SK-N-SH (cell line): ENCODE results near the gene VSTM1. TPM values are rescaled to one million over a fixed set of nuclear protein-coding genes. Genes with fewer than 3 reads are reported as not detected.

Experiments used
- CTCF ChIA-PET: fragments of 300-600, 350-600 bp; formaldehyde crosslinking; extraction: SDS; loops from one replicate; lab custom pipeline; 2021; lab: Yijun Ruan, JAX
- POLR2A ChIA-PET: fragments of 350-600 bp; sonication (Branson Sonifier 250); formaldehyde crosslinking; extraction: SDS; loops from one replicate; lab custom pipeline; 2020; ENCODE audit warnings: antibody characterized with exemption, inconsistent platforms; lab: Yijun Ruan, JAX
- DNase-seq: peaks from one replicate; pipeline ENCODE4 v3.0.0; 2012
- H2AFZ ChIP-seq: fragments of 200-600 bp; sonication (generic); 2 replicates; pipeline ENCODE4 v1.8.1; 2016; ENCODE audit warnings: antibody characterized with exemption, mild to moderate bottlenecking, low read depth
- H3F3A ChIP-seq: fragments of 200-600 bp; sonication (generic); replicated peaks from 2 replicates; pipeline ENCODE3; 2016; ENCODE audit warnings: antibody characterized with exemption, mild to moderate bottlenecking; ENCODE audit not compliant: insufficient read depth
- H3K27ac ChIP-seq, 2 experiments: fragments of 200-500 bp in 1 of 2; fragments of 200-600 bp in 1 of 2; sonication (Bioruptor generic) in 1 of 2; sonication (generic), shearing (Covaris generic) in 1 of 2; 2 replicates each; pipeline versions ENCODE4 v1.5.1 to v1.6.1; 2014 to 2016; ENCODE audit warnings: low read depth in 2 of 2, inconsistent platforms in 1 of 2, low read length in 1 of 2, mild to moderate bottlenecking in 1 of 2, mixed read lengths in 1 of 2
- H3K27me3 ChIP-seq: fragments of 200-600 bp; sonication (generic), shearing (Covaris generic); 2 replicates; pipeline ENCODE4 v1.6.1; 2016; ENCODE audit warnings: mixed run types; ENCODE audit not compliant: insufficient read depth
- H3K36me3 ChIP-seq, 2 experiments: fragments of 200-500 bp in 1 of 2; fragments of 200-600 bp in 1 of 2; sonication (Bioruptor generic) in 1 of 2; sonication (generic) in 1 of 2; replicated peaks in 1 of 2; 2 replicates each; pipeline versions ENCODE3 to v1.5.1; 2014 to 2016; ENCODE audit warnings: low read length in 1 of 2, mild to moderate bottlenecking in 1 of 2; ENCODE audit not compliant: insufficient read depth in 2 of 2, control insufficient read depth in 1 of 2
- H3K4me1 ChIP-seq, 2 experiments: fragments of 200-500 bp in 1 of 2; fragments of 200-600 bp in 1 of 2; sonication (Bioruptor generic) in 1 of 2; sonication (generic), shearing (Covaris generic) in 1 of 2; 2 replicates each; pipeline versions ENCODE4 v1.5.1 to v1.6.1; 2014 to 2016; ENCODE audit warnings: low read depth in 1 of 2, low read length in 1 of 2, mixed run types in 1 of 2; ENCODE audit not compliant: insufficient read depth in 2 of 2, control insufficient read depth in 1 of 2
- H3K4me2 ChIP-seq: fragments of 200-600 bp; sonication (generic), shearing (Covaris generic); 2 replicates; pipeline ENCODE4 v1.6.1; 2017; ENCODE audit warnings: mixed run types
- H3K4me3 ChIP-seq, 2 experiments: fragments of 200-500 bp in 1 of 2; fragments of 200-600 bp in 1 of 2; sonication (Bioruptor generic) in 1 of 2; sonication (generic), shearing (Covaris generic) in 1 of 2; 2 replicates each; pipeline versions ENCODE4 v1.5.1 to v1.8.1; 2014 to 2016; ENCODE audit warnings: low read depth in 2 of 2, inconsistent platforms in 1 of 2, low read length in 1 of 2, mild to moderate bottlenecking in 1 of 2, mixed read lengths in 1 of 2, moderate library complexity in 1 of 2
- H3K79me2 ChIP-seq: fragments of 200-600 bp; sonication (generic); 2 replicates; pipeline ENCODE4 v1.8.1; 2017; ENCODE audit warnings: mild to moderate bottlenecking; ENCODE audit not compliant: insufficient read depth
- H3K9ac ChIP-seq: fragments of 200-600 bp; sonication (generic); 2 replicates; pipeline ENCODE4 v1.6.1; 2017; ENCODE audit warnings: mixed run types
- H3K9me2 ChIP-seq: fragments of 200-600 bp; sonication (generic); 2 replicates; pipeline ENCODE4 v1.6.1; 2017; ENCODE audit warnings: mixed run types
- H3K9me3 ChIP-seq: fragments of 200-600 bp; sonication (generic); 2 replicates; pipeline ENCODE4 v1.6.1; 2017; ENCODE audit warnings: mixed run types, mild to moderate bottlenecking, moderate library complexity
- H4K20me1 ChIP-seq: fragments of 200-600 bp; sonication (generic); 2 replicates; pipeline ENCODE4 v1.6.1; 2017; ENCODE audit warnings: mild to moderate bottlenecking, mixed run types; ENCODE audit not compliant: insufficient read depth
- CHD2 ChIP-seq: fragments of 150-350 bp; IDR thresholded peaks from 2 replicates; pipeline ENCODE4 v1.6.1; 2018; ENCODE audit warnings: low read length; ENCODE audit not compliant: partially characterized antibody
- CTCF ChIP-seq: fragments of 200-600 bp; sonication (generic); IDR thresholded peaks from 2 replicates; pipeline ENCODE4 v1.6.1; 2017; ENCODE audit warnings: antibody characterized with exemption, mild to moderate bottlenecking, moderate library complexity
- EP300 ChIP-seq, 2 experiments: IDR thresholded peaks; 2 replicates each; pipeline versions ENCODE4 v1.4.0 to v1.6.1; 2012; ENCODE audit warnings: borderline replicate concordance in 1 of 2, low read depth in 1 of 2, low read length in 1 of 2
- EZH2phosphoT487 ChIP-seq: fragments of 200-600 bp; sonication (generic); IDR thresholded peaks from 2 replicates; pipeline ENCODE4 v1.6.1; 2017; ENCODE audit warnings: low read depth, mixed run types, mild to moderate bottlenecking, antibody characterized with exemption, moderate library complexity, borderline replicate concordance
- FOXJ3 ChIP-seq: sonication (generic); formaldehyde crosslinking; IDR thresholded peaks from 2 replicates; pipeline ENCODE4 v1.5.1; 2020; ENCODE audit warnings: mild to moderate bottlenecking, missing genetic modification reagents
- GABPA ChIP-seq: IDR thresholded peaks from 2 replicates; pipeline ENCODE4 v1.4.0; 2012; ENCODE audit warnings: low read depth, mild to moderate bottlenecking
- MEF2A ChIP-seq: IDR thresholded peaks from 2 replicates; pipeline ENCODE4 v1.4.0; 2012; ENCODE audit warnings: low read depth, borderline replicate concordance
- MXI1 ChIP-seq: IDR thresholded peaks from 2 replicates; pipeline ENCODE4 v1.6.1; 2012; ENCODE audit warnings: mild to moderate bottlenecking, low read depth, low read length, improper control_type of control experiment
- NRF1 ChIP-seq: IDR thresholded peaks from 2 replicates; pipeline ENCODE4 v1.6.1; 2012; ENCODE audit warnings: low read depth, mild to moderate bottlenecking, low read length
- POLR2AphosphoS5 ChIP-seq: IDR thresholded peaks from 2 replicates; pipeline ENCODE4 v1.6.1; 2012; ENCODE audit warnings: low read depth, low read length
- RFX5 ChIP-seq: IDR thresholded peaks from 2 replicates; pipeline ENCODE4 v1.6.1; 2012; ENCODE audit warnings: mild to moderate bottlenecking, improper control_type of control experiment, low read length
- RXRA ChIP-seq: IDR thresholded peaks from 2 replicates; pipeline ENCODE4 v1.4.0; 2012; ENCODE audit warnings: low read depth, mild to moderate bottlenecking, borderline replicate concordance
- SIN3A ChIP-seq: IDR thresholded peaks from 2 replicates; pipeline ENCODE4 v1.6.1; 2012; ENCODE audit warnings: low read depth, mild to moderate bottlenecking, low read length, moderate library complexity, borderline replicate concordance
- TAF1 ChIP-seq: IDR thresholded peaks from 2 replicates; pipeline ENCODE4 v1.6.1; 2012; ENCODE audit warnings: low read depth, mild to moderate bottlenecking, low read length, moderate library complexity, borderline replicate concordance
- USF2 ChIP-seq: fragments of 150-350 bp; IDR thresholded peaks from 2 replicates; pipeline ENCODE4 v1.6.1; 2017; ENCODE audit warnings: antibody characterized with exemption, low read length, low read depth, borderline replicate concordance
- WGBS: methylation state at CpG from one replicate; pipeline ENCODE4 v1.1.6; 2017; ENCODE audit warnings: low lambda C conversion rate; 5-methylcytosine and 5-hydroxymethylcytosine counted together
- polyA plus RNA-seq, 3 experiments: library from polyadenylated mRNA; depleted of rRNA; stranded (reverse); fragments of >200 nt; gene quantifications; 2 replicates each; pipeline ENCODE4 v1.2.3, GENCODE V29; 2012
- TF ChIP-seq, protein P1 (sequence below): IDR thresholded peaks from 2 replicates; pipeline ENCODE4 v1.4.0; 2012; ENCODE audit warnings: low read depth

The VSTM1 gene
- polyA plus RNA-seq, 1 of the 3 experiments (the other 2 are of a cell fraction), result 0.10 TPM

DNA sequence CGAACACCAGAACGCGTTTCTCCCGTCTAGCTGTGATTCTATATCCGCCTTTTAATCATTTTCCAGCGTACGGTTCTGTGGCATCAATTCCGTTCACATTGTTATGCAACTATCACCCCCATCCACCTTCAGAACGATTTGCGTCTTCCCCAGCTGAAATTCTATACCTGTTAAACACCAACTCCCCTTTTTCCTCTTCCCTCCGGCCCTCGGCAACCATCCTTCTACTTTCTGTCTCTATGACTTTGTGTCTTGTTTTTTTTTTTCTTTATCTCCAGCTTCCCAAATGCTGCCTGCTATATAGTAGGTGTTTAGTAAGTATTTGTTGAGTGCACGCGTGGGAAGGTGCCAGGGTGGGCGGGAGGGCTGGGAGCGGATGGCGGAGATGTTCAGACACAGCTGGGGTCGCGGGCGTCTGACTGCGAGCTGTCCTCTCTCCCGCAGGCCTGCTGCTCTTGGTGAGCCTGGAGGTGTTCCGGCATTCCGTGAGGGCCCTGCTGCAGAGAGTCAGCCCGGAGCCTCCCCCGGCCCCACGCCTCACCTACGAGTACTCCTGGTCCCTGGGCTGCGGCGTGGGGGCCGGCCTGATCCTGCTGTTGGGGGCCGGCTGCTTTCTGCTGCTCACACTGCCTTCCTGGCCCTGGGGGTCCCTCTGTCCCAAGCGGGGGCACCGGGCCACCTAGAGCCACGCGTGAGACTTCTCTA is 52.0 kb downstream of the VSTM1 start:
- POLR2A ChIA-PET, result interaction anchor here (0.6 kb wide), 1 partner anchor 427 kb away, joined by 4 read pairs; no protein-coding TSS in a partner anchor
- Histone ChIP-seq H3K4me3 (no peak overlapping the region), H3K9me2 (no peaks in the 10 kb centered on the region), H3K9me3 (no peaks in the 10 kb centered on the region), H3K79me2 (no peaks in the 10 kb centered on the region), H3K4me1 (no peaks in the 10 kb centered on the region), H3K27me3 (no peaks in the 10 kb centered on the region), H2AFZ (peak overlapping the region; percentile 70; the same call in 1 of the 2 replicates), H4K20me1 (no peaks in the 10 kb centered on the region), H3K36me3 (no peaks in the 10 kb centered on the region), H3K4me2 (no peak overlapping the region), H3K27ac (no peak overlapping the region), H3K9ac (no peak overlapping the region), H3F3A (peaks cover 27% of the 10 kb centered on the region)
- no peak for DNase-seq
- CTCF ChIA-PET, result interaction anchor here (1.0 to 1.6 kb wide), 4 partner anchors 99 to 219 kb away, joined by 3 to 4 read pairs (median 3); no protein-coding TSS in a partner anchor
- WGBS, result 41% methylated on average over 28 of the region's 36 CpGs
- TF ChIP-seq EZH2phosphoT487, result no peak
- TF ChIP-seq MEF2A, result no peak
- TF ChIP-seq CTCF, result no peak
- no peak for TF ChIP-seq MXI1
- no peak for TF ChIP-seq USF2
- TF ChIP-seq EP300 (IDR thresholded peaks at IDR 0.05; ENCODE audit: borderline replicate concordance in 1 of 2, low read depth in 1 of 2, low read length in 1 of 2), result no peak
- TF ChIP-seq, protein P1, sequence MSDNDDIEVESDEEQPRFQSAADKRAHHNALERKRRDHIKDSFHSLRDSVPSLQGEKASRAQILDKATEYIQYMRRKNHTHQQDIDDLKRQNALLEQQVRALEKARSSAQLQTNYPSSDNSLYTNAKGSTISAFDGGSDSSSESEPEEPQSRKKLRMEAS, result no peak
- no peak for TF ChIP-seq RXRA
- no peak for TF ChIP-seq CHD2
- TF ChIP-seq SIN3A, result no peak
- TF ChIP-seq GABPA, result no peak
- no peak for TF ChIP-seq POLR2AphosphoS5
- TF ChIP-seq FOXJ3 (CRISPR knock-in tag), result no peak
- no peak for TF ChIP-seq TAF1
- no peak for TF ChIP-seq NRF1
- TF ChIP-seq RFX5, result no peak
- TF ChIP-seq, all 33 proteins: peak for 0
